Neural cell (in vitro differentiated cells): ENCODE results near the gene SNX30. TPM values are rescaled to one million over a fixed set of nuclear protein-coding genes. Genes with fewer than 3 reads are reported as not detected.

Experiments used
- H2AFZ ChIP-seq: fragments of 200-600, 300-800 bp; sonication (generic), shearing (Covaris generic); 2 replicates; pipeline ENCODE4 v1.6.0; 2014; ENCODE audit warnings: low read depth, mild to moderate bottlenecking, antibody characterized with exemption, low read length, moderate library complexity
- H3F3A ChIP-seq: fragments of 200-600 bp; shearing (Covaris generic); 2 replicates; pipeline ENCODE4 v1.6.1; 2016; ENCODE audit warnings: mild to moderate bottlenecking, moderate library complexity, mixed read lengths, antibody characterized with exemption, low read length; ENCODE audit not compliant: insufficient read depth, poor library complexity, severe bottlenecking
- H3K27ac ChIP-seq: fragments of 200-600, 300-800 bp; sonication (generic), shearing (Covaris generic); 2 replicates; pipeline ENCODE4 v1.5.1; 2014; ENCODE audit warnings: mild to moderate bottlenecking, low read length, moderate library complexity
- H3K27me3 ChIP-seq: fragments of 300-800, 200-600 bp; sonication (generic), shearing (Covaris generic); 2 replicates; pipeline ENCODE4 v1.6.0; 2014; ENCODE audit warnings: mild to moderate bottlenecking, low read depth, low read length, moderate library complexity; ENCODE audit not compliant: insufficient read depth
- H3K36me3 ChIP-seq: fragments of 300-800, 200-600 bp; sonication (generic), shearing (Covaris generic); 2 replicates; pipeline ENCODE4 v1.5.1; 2014; ENCODE audit warnings: mild to moderate bottlenecking, antibody characterized with exemption, low read length, moderate library complexity; ENCODE audit not compliant: insufficient read depth
- H3K4me2 ChIP-seq: fragments of 300-800, 200-600 bp; sonication (generic), shearing (Covaris generic); 2 replicates; pipeline ENCODE4 v1.6.0; 2014; ENCODE audit warnings: mild to moderate bottlenecking, low read length
- H3K4me3 ChIP-seq: fragments of 300-800, 200-600 bp; sonication (generic), shearing (Covaris generic); 2 replicates; pipeline ENCODE4 v1.5.1; 2014; ENCODE audit warnings: mild to moderate bottlenecking, low read length, moderate library complexity
- H3K79me2 ChIP-seq: fragments of 200-600 bp; shearing (Covaris generic); replicated peaks from 2 replicates; pipeline ENCODE4 v1.6.0; 2014; ENCODE audit warnings: mild to moderate bottlenecking, low read length, moderate library complexity; ENCODE audit not compliant: insufficient read depth
- H3K9ac ChIP-seq: fragments of 300-800, 200-600 bp; sonication (generic), shearing (Covaris generic); 2 replicates; pipeline ENCODE4 v1.6.1; 2016; ENCODE audit warnings: mild to moderate bottlenecking, low read length, mixed read lengths
- H3K9me2 ChIP-seq: fragments of 200-600 bp; shearing (Covaris generic); 2 replicates; pipeline ENCODE4 v1.6.1; 2016; ENCODE audit warnings: mild to moderate bottlenecking, low read length, mixed read lengths; ENCODE audit not compliant: insufficient read depth
- H3K9me3 ChIP-seq: fragments of 200-600, 300-800 bp; sonication (generic), shearing (Covaris generic); 2 replicates; pipeline ENCODE4 v1.6.1; 2016; ENCODE audit warnings: mild to moderate bottlenecking, mixed run types, low read length, moderate library complexity, mixed read lengths
- H4K20me1 ChIP-seq: fragments of 200-600 bp; shearing (Covaris generic); 2 replicates; pipeline ENCODE4 v1.6.1; 2016; ENCODE audit warnings: mild to moderate bottlenecking, mixed run types; ENCODE audit not compliant: insufficient read depth
- EP300 ChIP-seq: fragments of 450-650 bp; conservative IDR thresholded peaks from 2 replicates; pipeline ENCODE4 v1.6.1; 2014; ENCODE audit warnings: antibody characterized with exemption, mild to moderate bottlenecking, moderate library complexity; ENCODE audit not compliant: poor library complexity, severe bottlenecking
- EZH2 ChIP-seq: fragments of 200-600, 300-800 bp; shearing (Covaris generic), sonication (generic); IDR thresholded peaks from 2 replicates; pipeline ENCODE4 v1.6.1; 2014; ENCODE audit warnings: antibody characterized with exemption, low read length, borderline replicate concordance, mild to moderate bottlenecking; ENCODE audit not compliant: insufficient read depth, poor library complexity, severe bottlenecking
- MXI1 ChIP-seq: fragments of 450-650 bp; conservative IDR thresholded peaks from 2 replicates; pipeline ENCODE4 v1.6.1; 2014; ENCODE audit warnings: antibody characterized with exemption, mild to moderate bottlenecking; ENCODE audit not compliant: poor library complexity, severe bottlenecking
- POLR2AphosphoS5 ChIP-seq: IDR thresholded peaks from 2 replicates; pipeline ENCODE4 v1.6.1; 2012
- RAD21 ChIP-seq: fragments of 450-650 bp; conservative IDR thresholded peaks from 2 replicates; pipeline ENCODE4 v1.6.1; 2014; ENCODE audit warnings: antibody characterized with exemption, mild to moderate bottlenecking, moderate library complexity
- SMC3 ChIP-seq: fragments of 450-650 bp; conservative IDR thresholded peaks from 2 replicates; pipeline ENCODE4 v1.6.1; 2014; ENCODE audit warnings: antibody characterized with exemption, mild to moderate bottlenecking, moderate library complexity; ENCODE audit not compliant: poor library complexity
- TAF1 ChIP-seq: IDR thresholded peaks from 2 replicates; pipeline ENCODE4 v1.6.1; 2012; ENCODE audit warnings: low read depth
- polyA plus RNA-seq: library from polyadenylated mRNA; depleted of rRNA; stranded (reverse); fragments of >200 nt; gene quantifications from 2 replicates; pipeline ENCODE4 v1.2.3, GENCODE V29; 2014
- TF ChIP-seq, protein P1 (sequence below): IDR thresholded peaks from 2 replicates; pipeline ENCODE4 v1.6.1; 2012; ENCODE audit warnings: borderline replicate concordance
- TF ChIP-seq, protein P2 (sequence below): fragments of 450-650 bp; IDR thresholded peaks from 2 replicates; pipeline ENCODE4 v1.5.1; 2014; ENCODE audit warnings: antibody characterized with exemption, mild to moderate bottlenecking, moderate library complexity; ENCODE audit not compliant: poor library complexity, severe bottlenecking

Gene SNX30
- polyA plus RNA-seq, 1 donor from 2014 or later = 30.0 TPM

DNA sequence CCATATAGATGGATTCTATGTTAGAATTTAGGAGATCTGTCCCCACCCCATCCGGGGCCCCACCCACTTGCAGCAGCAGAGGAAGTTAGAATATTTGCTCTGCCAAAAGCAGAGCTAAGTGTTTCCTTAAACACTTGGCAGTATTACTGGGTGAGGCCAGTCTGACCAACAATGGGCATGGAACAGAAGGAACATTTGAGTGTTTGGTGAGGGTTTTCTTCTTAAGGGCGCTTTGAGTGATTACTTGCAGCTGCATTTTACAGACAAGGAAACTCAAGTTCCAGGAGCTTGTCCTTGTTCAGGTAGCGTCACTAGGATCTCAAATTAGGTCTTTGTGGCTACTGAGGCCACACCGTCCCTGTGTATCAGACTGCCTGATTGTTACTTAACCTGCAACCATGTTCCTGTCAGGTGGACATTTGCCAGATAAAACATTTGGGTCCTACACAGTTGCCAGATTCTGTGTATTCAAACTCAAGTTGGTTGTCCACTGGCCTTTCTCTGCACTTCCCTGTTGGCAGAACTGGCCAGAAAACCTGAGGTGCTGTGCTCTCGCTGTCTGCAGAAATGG, 80.8 kb downstream of the SNX30 start:
- Histone ChIP-seq H3K9me2 (no peaks in the 10 kb centered on the region), H3K36me3 (peaks cover 5% of the 10 kb centered on the region), H3K9me3 (no peaks in the 10 kb centered on the region), H3K4me2 (no peak overlapping the region), H3F3A (no peaks in the 10 kb centered on the region), H3K4me3 (no peak overlapping the region), H3K79me2 (no peaks in the 10 kb centered on the region), H2AFZ (no peak overlapping the region), H4K20me1 (no peaks in the 10 kb centered on the region), H3K9ac (no peak overlapping the region), H3K27me3 (no peaks in the 10 kb centered on the region), H3K27ac (no peak overlapping the region)
- TF ChIP-seq MXI1 (no peak), SMC3 (no peak), EP300 (no peak), RAD21 (no peak), TAF1 (no peak), POLR2AphosphoS5 (no peak), EZH2 (no peak)
- TF ChIP-seq, protein P1, sequence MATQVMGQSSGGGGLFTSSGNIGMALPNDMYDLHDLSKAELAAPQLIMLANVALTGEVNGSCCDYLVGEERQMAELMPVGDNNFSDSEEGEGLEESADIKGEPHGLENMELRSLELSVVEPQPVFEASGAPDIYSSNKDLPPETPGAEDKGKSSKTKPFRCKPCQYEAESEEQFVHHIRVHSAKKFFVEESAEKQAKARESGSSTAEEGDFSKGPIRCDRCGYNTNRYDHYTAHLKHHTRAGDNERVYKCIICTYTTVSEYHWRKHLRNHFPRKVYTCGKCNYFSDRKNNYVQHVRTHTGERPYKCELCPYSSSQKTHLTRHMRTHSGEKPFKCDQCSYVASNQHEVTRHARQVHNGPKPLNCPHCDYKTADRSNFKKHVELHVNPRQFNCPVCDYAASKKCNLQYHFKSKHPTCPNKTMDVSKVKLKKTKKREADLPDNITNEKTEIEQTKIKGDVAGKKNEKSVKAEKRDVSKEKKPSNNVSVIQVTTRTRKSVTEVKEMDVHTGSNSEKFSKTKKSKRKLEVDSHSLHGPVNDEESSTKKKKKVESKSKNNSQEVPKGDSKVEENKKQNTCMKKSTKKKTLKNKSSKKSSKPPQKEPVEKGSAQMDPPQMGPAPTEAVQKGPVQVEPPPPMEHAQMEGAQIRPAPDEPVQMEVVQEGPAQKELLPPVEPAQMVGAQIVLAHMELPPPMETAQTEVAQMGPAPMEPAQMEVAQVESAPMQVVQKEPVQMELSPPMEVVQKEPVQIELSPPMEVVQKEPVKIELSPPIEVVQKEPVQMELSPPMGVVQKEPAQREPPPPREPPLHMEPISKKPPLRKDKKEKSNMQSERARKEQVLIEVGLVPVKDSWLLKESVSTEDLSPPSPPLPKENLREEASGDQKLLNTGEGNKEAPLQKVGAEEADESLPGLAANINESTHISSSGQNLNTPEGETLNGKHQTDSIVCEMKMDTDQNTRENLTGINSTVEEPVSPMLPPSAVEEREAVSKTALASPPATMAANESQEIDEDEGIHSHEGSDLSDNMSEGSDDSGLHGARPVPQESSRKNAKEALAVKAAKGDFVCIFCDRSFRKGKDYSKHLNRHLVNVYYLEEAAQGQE = no peak
- TF ChIP-seq, protein P2, sequence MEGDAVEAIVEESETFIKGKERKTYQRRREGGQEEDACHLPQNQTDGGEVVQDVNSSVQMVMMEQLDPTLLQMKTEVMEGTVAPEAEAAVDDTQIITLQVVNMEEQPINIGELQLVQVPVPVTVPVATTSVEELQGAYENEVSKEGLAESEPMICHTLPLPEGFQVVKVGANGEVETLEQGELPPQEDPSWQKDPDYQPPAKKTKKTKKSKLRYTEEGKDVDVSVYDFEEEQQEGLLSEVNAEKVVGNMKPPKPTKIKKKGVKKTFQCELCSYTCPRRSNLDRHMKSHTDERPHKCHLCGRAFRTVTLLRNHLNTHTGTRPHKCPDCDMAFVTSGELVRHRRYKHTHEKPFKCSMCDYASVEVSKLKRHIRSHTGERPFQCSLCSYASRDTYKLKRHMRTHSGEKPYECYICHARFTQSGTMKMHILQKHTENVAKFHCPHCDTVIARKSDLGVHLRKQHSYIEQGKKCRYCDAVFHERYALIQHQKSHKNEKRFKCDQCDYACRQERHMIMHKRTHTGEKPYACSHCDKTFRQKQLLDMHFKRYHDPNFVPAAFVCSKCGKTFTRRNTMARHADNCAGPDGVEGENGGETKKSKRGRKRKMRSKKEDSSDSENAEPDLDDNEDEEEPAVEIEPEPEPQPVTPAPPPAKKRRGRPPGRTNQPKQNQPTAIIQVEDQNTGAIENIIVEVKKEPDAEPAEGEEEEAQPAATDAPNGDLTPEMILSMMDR = no peak

DNA sequence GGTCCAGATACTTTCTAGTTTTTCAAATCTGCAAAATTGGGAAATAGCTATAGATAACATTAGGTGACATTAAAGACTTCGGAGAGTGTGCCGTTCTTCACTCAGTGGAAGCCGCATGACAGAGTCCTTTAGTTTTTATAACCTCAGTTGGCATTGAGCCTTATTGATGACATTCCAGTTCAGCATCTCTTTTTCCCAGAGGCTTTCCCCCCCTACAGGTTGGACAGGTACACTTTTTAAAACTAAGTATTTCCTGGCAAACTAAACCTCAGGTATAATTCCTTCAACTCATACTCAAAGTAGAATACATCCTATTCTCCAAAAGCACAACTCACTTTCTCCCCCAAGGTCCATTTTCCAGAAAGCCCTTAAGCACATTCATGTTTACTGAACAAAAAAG, 81.4 kb downstream of the SNX30 start:
- Histone ChIP-seq H3K4me2 (no peak overlapping the region), H3K36me3 (peaks cover 5% of the 10 kb centered on the region), H3K9me2 (no peaks in the 10 kb centered on the region), H3F3A (no peaks in the 10 kb centered on the region), H3K79me2 (no peaks in the 10 kb centered on the region), H3K9me3 (no peaks in the 10 kb centered on the region), H3K27ac (no peak overlapping the region), H2AFZ (no peak overlapping the region), H4K20me1 (no peaks in the 10 kb centered on the region), H3K9ac (no peak overlapping the region), H3K4me3 (no peak overlapping the region), H3K27me3 (no peaks in the 10 kb centered on the region)
- TF ChIP-seq, protein P1 = no peak
- TF ChIP-seq SMC3 = no peak
- no peak for TF ChIP-seq POLR2AphosphoS5
- TF ChIP-seq TAF1 = no peak
- TF ChIP-seq MXI1 = no peak
- TF ChIP-seq EP300 = no peak
- TF ChIP-seq, protein P2 = no peak
- no peak for TF ChIP-seq RAD21
- TF ChIP-seq EZH2 = no peak
